Tibial nerve (tissue), 4 donors: ENCODE results near the gene ST6GALNAC4. TPM values are rescaled to one million over a fixed set of nuclear protein-coding genes. Genes with fewer than 3 reads are reported as not detected.

ENCODE experiments used
- DNase-seq, 2 donors: peaks; one replicate each; pipeline ENCODE4 v3.0.0-alpha.2; 2019; ENCODE audit warnings: low spot score in 2 of 2
- H3K27ac ChIP-seq, 4 donors: fragments of 200-600 bp; sonication (generic) in 3 of 4; one replicate each; pipeline ENCODE4 v1.5.1; 2017 to 2019; ENCODE audit warnings: mild to moderate bottlenecking in 1 of 4
- H3K27me3 ChIP-seq, 2 donors: fragments of 200-600 bp; sonication (generic) in 1 of 2; one replicate each; pipeline versions ENCODE4 v1.5.1 to v1.6.0; 2017 to 2019
- H3K36me3 ChIP-seq, 3 donors: fragments of 200-600 bp; sonication (generic); one replicate each; pipeline ENCODE4 v1.5.1; 2018 to 2019
- H3K4me1 ChIP-seq, 4 donors: fragments of 200-600 bp; sonication (generic) in 3 of 4; one replicate each; pipeline ENCODE4 v1.5.1; 2017 to 2019
- H3K4me3 ChIP-seq, 4 donors: fragments of 200-600 bp; sonication (generic) in 3 of 4; one replicate each; pipeline ENCODE4 v1.5.1; 2017 to 2019; ENCODE audit warnings: mild to moderate bottlenecking in 1 of 4, moderate library complexity in 1 of 4
- H3K9me3 ChIP-seq, 4 donors: fragments of 200-600 bp; sonication (generic) in 3 of 4; one replicate each; pipeline ENCODE4 v1.5.1; 2017 to 2019
- EP300 ChIP-seq, 2 donors: sonication (generic); formaldehyde crosslinking; IDR thresholded peaks; one replicate each; pipeline ENCODE4 v1.6.1; 2017; ENCODE audit warnings: antibody characterized with exemption in 2 of 2, mild to moderate bottlenecking in 1 of 2
- POLR2A ChIP-seq, 2 donors: fragments of 450-650 bp; IDR thresholded peaks; one replicate each; pipeline ENCODE4 v1.6.1; 2017; ENCODE audit warnings: antibody characterized with exemption in 2 of 2, mild to moderate bottlenecking in 2 of 2, moderate library complexity in 2 of 2
- WGBS, 2 donors: methylation state at CpG; one replicate each; pipeline ENCODE4 v1.1.5; 2018; 5-methylcytosine and 5-hydroxymethylcytosine counted together
- total RNA-seq, 4 donors: library from RNA; depleted of rRNA; stranded (reverse); fragments of >200 nt; gene quantifications; one replicate each; pipeline ENCODE4 v1.1.0, GENCODE V29; 2016
- TF ChIP-seq, protein P1 (sequence below), 5 experiments: fragments of 200-600 bp in 3 of 5; fragments of 450-650 bp in 2 of 5; sonication (generic) in 3 of 5; IDR thresholded peaks; one replicate each; pipeline ENCODE4 v1.5.1; 2016 to 2019; ENCODE audit warnings: antibody characterized with exemption in 5 of 5, mild to moderate bottlenecking in 3 of 5, moderate library complexity in 2 of 5

ST6GALNAC4 gene
- total RNA-seq, 4 donors from 2014 or later = 23.9 to 70.5 (median 37.0) TPM

DNA sequence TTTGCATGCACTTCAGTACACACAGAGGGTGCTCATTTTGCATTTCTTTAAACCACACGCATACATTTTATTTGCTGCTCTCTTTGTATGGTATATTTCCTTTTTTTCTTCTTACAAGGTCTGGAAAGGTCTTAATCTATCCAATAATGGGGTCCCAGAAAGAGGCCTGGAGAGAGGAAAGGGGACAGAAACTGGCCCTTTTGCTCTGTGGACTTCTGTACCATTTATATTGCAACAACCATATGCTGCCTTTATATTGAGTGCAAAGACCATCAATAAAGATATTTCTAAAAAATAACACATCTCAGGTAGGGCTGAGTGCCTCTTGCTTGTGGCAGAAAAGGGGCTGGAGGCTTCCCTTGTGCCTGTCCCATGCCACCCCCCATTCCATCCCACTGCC lies 36.3 kb upstream of the ST6GALNAC4 start:
- TF ChIP-seq, protein P1, sequence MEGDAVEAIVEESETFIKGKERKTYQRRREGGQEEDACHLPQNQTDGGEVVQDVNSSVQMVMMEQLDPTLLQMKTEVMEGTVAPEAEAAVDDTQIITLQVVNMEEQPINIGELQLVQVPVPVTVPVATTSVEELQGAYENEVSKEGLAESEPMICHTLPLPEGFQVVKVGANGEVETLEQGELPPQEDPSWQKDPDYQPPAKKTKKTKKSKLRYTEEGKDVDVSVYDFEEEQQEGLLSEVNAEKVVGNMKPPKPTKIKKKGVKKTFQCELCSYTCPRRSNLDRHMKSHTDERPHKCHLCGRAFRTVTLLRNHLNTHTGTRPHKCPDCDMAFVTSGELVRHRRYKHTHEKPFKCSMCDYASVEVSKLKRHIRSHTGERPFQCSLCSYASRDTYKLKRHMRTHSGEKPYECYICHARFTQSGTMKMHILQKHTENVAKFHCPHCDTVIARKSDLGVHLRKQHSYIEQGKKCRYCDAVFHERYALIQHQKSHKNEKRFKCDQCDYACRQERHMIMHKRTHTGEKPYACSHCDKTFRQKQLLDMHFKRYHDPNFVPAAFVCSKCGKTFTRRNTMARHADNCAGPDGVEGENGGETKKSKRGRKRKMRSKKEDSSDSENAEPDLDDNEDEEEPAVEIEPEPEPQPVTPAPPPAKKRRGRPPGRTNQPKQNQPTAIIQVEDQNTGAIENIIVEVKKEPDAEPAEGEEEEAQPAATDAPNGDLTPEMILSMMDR (IDR thresholded peaks at IDR 0.05) = no peak
- TF ChIP-seq EP300 (IDR thresholded peaks at IDR 0.05) (no peak), POLR2A (IDR thresholded peaks at IDR 0.05) (no peak)
- Histone ChIP-seq H3K4me1 (peaks cover 0 to 91% (median 68%) of the 10 kb centered on the region in 4 donors), H3K27me3 (no peaks in the 10 kb centered on the region), H3K4me3 (no peak overlapping the region), H3K27ac (peak overlapping the region; percentile 76 to 99 (median 90)), H3K36me3 (no peaks in the 10 kb centered on the region), H3K9me3 (no peaks in the 10 kb centered on the region)
- 39 to 53% methylated on average over 1 of the region's 1 CpG for WGBS, 2 donors
- DNase-seq = no peak

DNA sequence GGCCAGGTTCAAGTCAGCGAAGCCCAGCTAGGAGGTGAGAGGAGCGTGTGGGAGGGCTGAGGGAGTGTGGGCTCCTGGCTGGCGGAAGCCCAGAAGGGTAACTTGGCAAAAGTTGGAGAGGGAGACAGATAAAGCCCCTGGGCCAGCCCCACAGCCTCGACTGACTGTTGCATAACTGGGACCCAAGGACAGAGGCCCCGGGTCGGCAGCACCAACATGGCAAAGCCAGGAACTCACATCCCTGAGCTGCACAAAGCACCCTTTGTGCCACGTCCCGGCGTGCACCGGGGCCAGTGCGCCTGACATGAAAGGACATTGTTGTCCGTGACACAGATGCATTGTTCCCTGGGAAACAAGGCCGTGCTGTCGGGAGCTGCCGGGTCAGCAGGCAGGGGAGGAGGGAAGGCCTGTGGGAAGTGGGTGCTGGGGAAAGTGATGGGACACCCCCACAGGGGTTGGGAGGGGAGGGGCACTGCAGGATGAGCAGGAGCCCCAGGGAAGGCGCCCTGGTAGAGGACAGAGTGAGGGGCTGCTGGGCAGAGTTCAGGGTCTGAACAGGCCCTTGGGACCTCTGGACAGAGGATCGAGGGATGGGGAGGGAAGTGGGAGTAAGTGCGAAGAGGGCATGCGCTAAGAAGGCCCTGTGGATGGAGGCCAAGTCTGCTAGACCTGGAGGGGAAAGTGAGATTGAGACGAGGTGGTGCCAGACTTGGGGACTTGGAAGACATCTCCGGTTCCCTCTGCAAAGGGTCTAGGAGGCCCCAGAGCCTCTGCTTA lies 33.9 kb upstream of the ST6GALNAC4 start:
- 37 to 40% methylated on average over 19 to 21 of the region's 21 CpGs for WGBS, 2 donors
- peaks cover 0 to 98% (median 65%) of the 10 kb centered on the region in 4 donors for H3K4me1 ChIP-seq
- no peaks in the 10 kb centered on the region for H3K27me3 ChIP-seq
- H3K9me3 ChIP-seq = no peaks in the 10 kb centered on the region
- TF ChIP-seq EP300 (IDR thresholded peaks at IDR 0.05) = peak; percentile 69 to 98
- TF ChIP-seq, protein P1 (IDR thresholded peaks at IDR 0.05) = no peak
- peak; percentile 32 to 51 for TF ChIP-seq POLR2A (IDR thresholded peaks at IDR 0.05)
- H3K4me3 ChIP-seq = peak overlapping the region; percentile 9 to 34 (median 22)
- peak in 1 of 2 donors; percentile 69 for DNase-seq
- peaks cover 0 to 9% (median 0%) of the 10 kb centered on the region in 3 donors for H3K36me3 ChIP-seq
- peak overlapping the region; percentile 76 to 99 (median 90) for H3K27ac ChIP-seq

DNA sequence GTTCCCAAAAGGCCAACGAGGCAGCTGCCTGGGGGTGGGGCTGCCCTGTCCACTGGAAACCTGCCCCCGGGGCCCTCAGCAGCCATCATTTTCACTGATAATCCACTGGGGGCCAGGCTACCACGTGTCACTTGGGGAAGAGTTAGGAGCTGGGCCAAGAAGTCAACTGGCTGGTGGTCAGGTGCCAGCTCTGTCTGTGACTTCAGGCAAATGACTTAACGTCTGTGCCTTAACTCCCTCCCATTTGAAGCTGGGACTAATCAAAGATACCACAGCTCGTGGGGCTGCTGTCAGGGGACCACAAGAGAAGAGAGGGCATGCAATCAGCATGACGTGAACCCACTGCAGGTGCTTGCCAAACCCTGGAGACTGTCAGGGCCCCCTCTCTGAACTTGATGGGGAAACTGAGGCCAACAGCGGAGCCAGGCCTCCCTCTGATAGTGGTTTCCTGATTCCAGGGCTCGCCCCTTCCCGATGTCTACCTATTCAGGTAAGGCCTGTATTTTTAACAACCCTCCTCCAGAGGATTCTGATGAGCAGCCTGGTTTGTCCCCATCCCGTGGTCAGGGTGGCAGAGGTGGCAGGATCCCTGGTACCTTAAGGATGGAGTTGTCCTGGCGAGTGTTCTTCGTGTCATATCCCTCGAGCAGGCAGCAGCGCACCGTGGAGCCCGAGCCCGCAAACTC lies 33.1 kb upstream of the ST6GALNAC4 start:
- DNase-seq = no peak
- peak overlapping the region; percentile 9 to 34 (median 22) for H3K4me3 ChIP-seq
- WGBS, 2 donors = 40 to 45% methylated on average over 17 of the region's 17 CpGs
- H3K9me3 ChIP-seq = no peaks in the 10 kb centered on the region
- peaks cover 0 to 98% (median 58%) of the 10 kb centered on the region in 4 donors for H3K4me1 ChIP-seq
- H3K27me3 ChIP-seq = no peaks in the 10 kb centered on the region
- peak overlapping the region; percentile 76 to 99 (median 90) for H3K27ac ChIP-seq
- H3K36me3 ChIP-seq = peaks cover 0 to 16% (median 0%) of the 10 kb centered on the region in 3 donors
- TF ChIP-seq POLR2A (IDR thresholded peaks at IDR 0.05) (no peak), EP300 (IDR thresholded peaks at IDR 0.05) (no peak)

DNA sequence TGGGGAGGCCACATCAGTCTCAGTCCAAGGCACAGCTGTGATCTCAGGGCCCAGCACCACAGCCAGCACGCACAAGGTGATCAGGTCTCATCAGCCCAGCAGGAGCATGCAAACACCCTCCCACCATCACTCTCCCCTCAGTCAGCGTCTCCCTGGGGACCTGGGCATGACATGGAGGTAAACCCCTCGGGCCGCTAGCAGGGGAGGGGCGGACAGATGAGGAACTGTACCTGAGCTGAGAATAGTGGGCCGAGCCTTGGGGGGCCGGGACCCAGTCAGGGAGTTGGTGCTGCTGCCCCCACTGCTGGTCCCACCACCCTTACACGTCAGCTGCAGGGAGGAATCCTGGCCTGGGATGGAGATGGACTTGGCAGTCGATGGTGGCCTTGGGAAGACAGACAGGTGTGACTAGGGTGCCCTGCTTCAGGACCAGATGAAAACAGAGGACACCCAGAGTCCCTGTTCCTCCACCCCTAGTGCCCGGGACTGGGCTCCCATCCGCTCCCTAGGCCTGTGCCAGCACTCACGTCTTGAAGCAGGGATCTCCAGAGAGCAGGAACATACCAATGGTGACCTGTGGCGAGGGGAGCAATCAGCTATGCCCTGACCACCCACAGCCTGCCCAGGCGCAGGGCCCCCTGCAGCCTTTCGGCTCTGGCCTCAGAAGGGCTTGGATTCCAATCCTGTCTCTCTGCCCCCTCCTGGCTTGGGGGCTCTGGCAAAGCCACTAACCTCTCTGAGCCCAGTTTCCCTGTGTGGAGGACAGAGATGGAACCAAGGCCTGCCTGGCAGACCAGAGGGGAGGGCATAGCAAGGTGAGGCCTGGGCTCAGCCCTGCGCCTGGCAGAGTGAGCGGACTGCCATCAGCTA lies 31.2 kb upstream of the ST6GALNAC4 start:
- DNase-seq = no peak
- Histone ChIP-seq H3K4me1 (peaks cover 0 to 98% (median 48%) of the 10 kb centered on the region in 4 donors), H3K4me3 (peak overlapping the region in 2 of 4 donors; percentile 18 to 34), H3K27me3 (no peaks in the 10 kb centered on the region), H3K9me3 (no peaks in the 10 kb centered on the region), H3K27ac (peak overlapping the region; percentile 54 to 99 (median 87)), H3K36me3 (peaks cover 0 to 34% (median 0%) of the 10 kb centered on the region in 3 donors)
- 50 to 64% methylated on average over 13 to 17 of the region's 17 CpGs for WGBS, 2 donors
- no peak for TF ChIP-seq POLR2A (IDR thresholded peaks at IDR 0.05)
- TF ChIP-seq, protein P1 (IDR thresholded peaks at IDR 0.05) = no peak
- no peak for TF ChIP-seq EP300 (IDR thresholded peaks at IDR 0.05)

DNA sequence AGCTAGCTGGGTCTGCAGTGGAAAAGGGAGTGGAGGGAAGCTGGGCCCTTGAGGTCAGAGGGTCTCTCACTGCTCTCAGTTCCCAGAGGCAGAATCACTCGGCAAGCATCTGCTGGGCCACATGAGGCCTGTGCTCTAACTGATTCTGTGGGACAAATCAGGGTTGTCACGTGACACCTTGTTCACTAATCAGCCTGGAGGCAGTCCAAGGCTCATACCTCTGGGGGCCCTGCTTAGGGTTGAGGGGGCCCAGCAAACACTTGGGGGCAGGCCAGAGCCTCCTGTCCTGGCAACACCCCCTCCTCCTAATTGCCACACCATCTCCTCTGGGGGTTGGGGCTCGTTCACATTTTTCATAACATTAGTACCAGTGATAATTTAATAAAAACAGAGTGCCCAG lies 29.9 kb upstream of the ST6GALNAC4 start:
- DNase-seq = no peak
- Histone ChIP-seq H3K36me3 (peaks cover 0 to 46% (median 6%) of the 10 kb centered on the region in 3 donors), H3K27me3 (no peaks in the 10 kb centered on the region), H3K4me3 (no peak overlapping the region), H3K9me3 (no peaks in the 10 kb centered on the region), H3K27ac (peak overlapping the region; percentile 56 to 99 (median 78)), H3K4me1 (peaks cover 0 to 97% (median 40%) of the 10 kb centered on the region in 4 donors)
- 28 to 35% methylated on average over 3 of the region's 3 CpGs for WGBS, 2 donors
- TF ChIP-seq EP300 (IDR thresholded peaks at IDR 0.05) = no peak
- TF ChIP-seq, protein P1 (IDR thresholded peaks at IDR 0.05) = no peak
- TF ChIP-seq POLR2A (IDR thresholded peaks at IDR 0.05) = no peak
